GM21526 (cell line): Measurements from ENCODE around the gene SLC47A2.
"Not testable (repeated sequence)": the region's sequence is repeated elsewhere in the genome, so short reads cannot be mapped to it uniquely, and the experiment has no call there.

Experiments
- ATAC-seq: cut with Tn5 transposase; IDR thresholded peaks from one replicate; pipeline ENCODE4 v1.9.1; 2021; ENCODE audit warnings: moderate library complexity; ENCODE audit not compliant: unreplicated experiment, low FRiP score

Gene SLC47A2, protein sequence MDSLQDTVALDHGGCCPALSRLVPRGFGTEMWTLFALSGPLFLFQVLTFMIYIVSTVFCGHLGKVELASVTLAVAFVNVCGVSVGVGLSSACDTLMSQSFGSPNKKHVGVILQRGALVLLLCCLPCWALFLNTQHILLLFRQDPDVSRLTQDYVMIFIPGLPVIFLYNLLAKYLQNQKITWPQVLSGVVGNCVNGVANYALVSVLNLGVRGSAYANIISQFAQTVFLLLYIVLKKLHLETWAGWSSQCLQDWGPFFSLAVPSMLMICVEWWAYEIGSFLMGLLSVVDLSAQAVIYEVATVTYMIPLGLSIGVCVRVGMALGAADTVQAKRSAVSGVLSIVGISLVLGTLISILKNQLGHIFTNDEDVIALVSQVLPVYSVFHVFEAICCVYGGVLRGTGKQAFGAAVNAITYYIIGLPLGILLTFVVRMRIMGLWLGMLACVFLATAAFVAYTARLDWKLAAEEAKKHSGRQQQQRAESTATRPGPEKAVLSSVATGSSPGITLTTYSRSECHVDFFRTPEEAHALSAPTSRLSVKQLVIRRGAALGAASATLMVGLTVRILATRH

GRCh38 chr17:19716108-19717030 lies at the start of gene SLC47A2:
Gene SLC47A2, minus strand, starts transcription at chr17:19716584. Its CDS starts 29 bp downstream, at chr17:19716555.
- ATAC-seq, result no peak

GRCh38 chr17:19766016-19766415 lies 49.6 kb upstream of the SLC47A2 start:
- no peak for ATAC-seq

DNA sequence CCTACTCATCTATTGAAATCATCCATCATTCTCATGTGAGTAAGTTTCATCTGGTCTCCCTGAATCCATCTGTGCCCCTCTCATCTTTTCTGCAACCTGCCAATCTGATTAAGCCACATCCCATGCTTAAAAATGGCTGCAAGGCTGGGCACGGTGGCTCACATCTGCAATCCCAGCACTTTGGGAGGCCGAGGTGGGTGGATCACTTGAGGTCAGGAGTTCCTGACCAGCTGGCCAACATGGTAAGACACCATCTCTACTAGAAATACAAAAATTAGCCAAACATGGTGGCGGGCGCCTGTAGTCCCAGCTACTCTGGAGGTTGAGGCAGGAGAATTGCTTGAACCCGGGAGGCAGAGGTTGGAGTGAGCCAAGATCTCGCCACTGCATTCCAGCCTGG lies 47.6 kb upstream of the SLC47A2 start:
- ATAC-seq, result not testable (repeated sequence)

GRCh38 chr17:19763416-19763815 lies 47.0 kb upstream of the SLC47A2 start:
- no peak for ATAC-seq

DNA sequence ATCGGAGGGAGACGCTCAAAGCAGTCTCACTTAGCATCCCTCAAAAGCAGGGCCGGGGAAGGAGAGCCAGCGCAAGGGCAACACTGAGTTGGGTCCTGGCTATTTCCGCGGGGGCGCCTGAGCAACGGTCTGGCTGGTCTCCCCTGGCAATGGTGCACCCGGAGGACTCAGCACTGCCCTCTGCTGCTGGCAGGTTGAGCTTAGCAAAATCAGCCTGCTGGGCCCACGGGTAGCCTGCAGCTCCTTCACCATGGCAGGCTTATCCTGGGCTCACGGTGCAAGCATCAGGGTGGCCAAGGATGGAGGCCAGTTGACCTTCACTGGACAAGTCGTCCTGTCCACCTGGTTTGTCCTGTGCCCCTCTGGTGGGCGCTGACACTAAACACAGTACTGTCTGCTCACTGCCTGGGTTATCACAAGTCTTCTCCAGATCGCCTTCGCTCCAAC lies 46.2 kb upstream of the SLC47A2 start:
- no peak for ATAC-seq

- ATAC-seq, result no peak
Observed at GRCh38 chr17:19760746-19761145, 44.4 kb upstream of the SLC47A2 start.

- no peak for ATAC-seq
Observed at GRCh38 chr17:19759568-19760549, 43.5 kb upstream of the SLC47A2 start.

GRCh38 chr17:19757536-19758180 lies 41.3 kb upstream of the SLC47A2 start:
- no peak for ATAC-seq

- no peak for ATAC-seq
Observed at GRCh38 chr17:19756546-19756945, 40.2 kb upstream of the SLC47A2 start.

DNA sequence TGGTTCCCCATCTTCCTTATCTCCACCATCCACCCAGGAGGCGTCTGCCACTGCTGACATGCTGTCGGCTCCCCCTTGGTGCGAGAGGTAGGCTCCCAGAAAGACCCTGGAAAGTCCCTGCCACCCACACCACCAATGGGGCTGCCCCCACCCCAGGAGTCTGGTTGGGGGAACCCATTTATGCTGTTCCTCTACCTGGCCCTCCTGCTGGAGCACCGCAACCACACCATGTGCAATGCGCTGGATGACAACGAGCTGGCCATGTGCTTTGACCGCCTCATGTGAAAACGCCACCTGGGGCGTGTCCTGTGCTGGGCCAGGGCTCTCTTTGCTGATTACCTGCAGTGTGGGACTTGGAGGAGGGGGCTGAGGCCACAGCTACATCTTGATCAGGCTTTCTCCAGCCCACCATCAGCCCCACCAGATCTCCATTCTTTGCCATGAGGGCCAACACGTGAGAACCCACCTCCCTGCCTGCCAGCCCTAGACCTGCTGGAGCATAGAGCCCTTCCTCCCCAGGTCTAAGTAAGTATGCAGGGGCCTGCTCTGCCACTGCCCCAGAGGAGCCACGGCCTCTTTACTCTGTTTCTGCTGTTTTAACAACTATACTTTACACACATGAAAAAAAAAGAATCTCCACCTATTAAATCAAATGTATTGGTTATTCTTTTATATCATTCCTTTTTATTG lies 39.6 kb upstream of the SLC47A2 start:
- no peak for ATAC-seq

GRCh38 chr17:19755392-19755791 lies 39.0 kb upstream of the SLC47A2 start:
- ATAC-seq, result no peak

GRCh38 chr17:19753661-19754463 lies 37.5 kb upstream of the SLC47A2 start:
- ATAC-seq, result no peak

DNA sequence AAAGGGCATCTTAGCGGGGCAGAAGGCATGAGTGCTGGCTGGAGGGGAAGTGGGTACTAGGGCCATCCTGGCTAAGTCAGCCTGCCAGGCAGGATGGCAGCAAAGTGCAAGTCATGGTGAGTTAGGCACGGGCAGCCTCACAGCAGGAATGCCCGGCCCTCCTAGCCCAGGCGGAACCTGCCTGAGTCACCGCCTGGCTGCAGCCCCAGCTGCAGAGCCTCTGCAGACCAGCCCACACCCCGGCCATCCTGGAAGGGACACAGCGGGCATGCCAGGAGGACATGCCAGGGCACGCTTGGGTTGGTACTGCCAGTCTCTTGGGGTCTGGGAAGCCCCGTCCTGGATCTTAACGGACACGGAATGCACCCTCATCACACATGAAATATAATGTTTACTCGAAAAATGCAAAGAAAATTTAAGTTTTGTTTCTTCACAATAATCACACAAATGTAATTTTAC lies 36.7 kb upstream of the SLC47A2 start:
- no peak for ATAC-seq

- no peak for ATAC-seq
Observed at GRCh38 chr17:19752216-19753050, 36.0 kb upstream of the SLC47A2 start.

- no peak for ATAC-seq
Observed at GRCh38 chr17:19750835-19751234, 34.5 kb upstream of the SLC47A2 start.

DNA sequence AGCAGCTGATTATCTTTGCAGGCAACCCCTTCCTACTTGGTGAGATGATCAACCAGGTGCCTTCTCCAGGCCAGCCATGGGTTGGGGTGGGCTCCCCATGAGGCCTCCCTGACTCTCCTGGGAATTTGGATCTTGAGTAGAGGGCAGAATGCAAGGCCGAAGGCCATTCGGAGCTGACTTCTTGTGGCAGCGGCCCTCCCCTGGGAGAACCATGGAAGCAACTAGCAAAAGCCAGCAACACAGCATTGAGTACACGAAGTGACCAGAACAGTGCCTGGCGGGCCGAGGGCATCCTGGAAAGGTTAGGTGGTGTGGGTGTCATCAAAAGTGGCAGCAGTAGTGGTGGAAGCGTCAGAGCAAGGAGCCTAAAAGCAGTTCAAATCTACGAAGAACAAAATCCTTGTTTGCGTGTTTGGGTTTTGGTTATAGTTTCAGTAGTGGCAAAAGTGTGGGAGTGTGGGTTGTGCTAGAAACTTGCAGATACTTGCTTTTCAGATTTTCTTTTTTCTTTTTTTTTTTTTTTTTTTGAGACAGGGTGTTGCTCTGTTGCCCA lies 33.7 kb upstream of the SLC47A2 start:
- no peak for ATAC-seq

- no peak for ATAC-seq
Observed at GRCh38 chr17:19748807-19749193, 32.4 kb upstream of the SLC47A2 start.
